ENCODE data around the gene ATG14.
"Not testable (repeated sequence)": the region's sequence is repeated elsewhere in the genome, so short reads cannot be mapped to it uniquely, and the experiment has no call there.

Gene ATG14

GRCh38 chr14:55350461-55350860 is 61.2 kb downstream of the ATG14 start:
- DNase-seq = no peak

GRCh38 chr14:55349565-55349964 is 62.1 kb downstream of the ATG14 start:
- DNase-seq = no peak

DNA sequence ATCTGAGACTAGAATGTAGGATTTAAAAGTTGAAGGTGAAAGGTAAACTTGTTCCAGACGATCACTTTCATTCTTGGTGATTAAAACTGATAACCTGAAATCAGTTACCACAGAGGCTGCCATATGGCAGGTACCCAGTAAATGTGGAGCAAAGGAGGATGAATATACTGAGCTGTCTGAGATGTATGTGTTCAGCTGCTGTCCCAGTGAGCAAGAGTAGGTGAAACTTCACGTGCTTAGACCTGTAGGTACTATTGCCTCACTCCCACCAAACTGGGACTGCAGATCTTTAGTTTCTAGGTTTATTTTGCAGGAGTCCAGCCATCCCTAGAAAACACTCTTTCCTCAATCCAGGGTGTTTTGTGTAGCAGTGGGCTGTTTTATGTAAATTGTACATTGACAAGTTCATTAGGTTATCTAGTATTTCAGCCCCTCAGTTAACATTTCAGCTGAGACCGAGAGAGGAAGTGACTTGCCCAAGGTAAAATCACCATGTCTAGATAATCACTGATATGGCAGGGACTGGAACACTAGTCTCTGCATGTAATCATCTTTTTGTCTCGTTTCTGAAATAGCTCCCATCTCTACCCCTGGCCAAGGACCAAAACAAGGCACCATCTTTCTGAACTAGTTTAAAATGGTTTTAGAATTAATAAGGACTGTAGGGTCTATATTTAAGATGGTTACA is 62.7 kb downstream of the ATG14 start:
- no peak for DNase-seq

GRCh38 chr14:55347748-55348147 is 63.9 kb downstream of the ATG14 start:
- no peak for DNase-seq

GRCh38 chr14:55347040-55347439 is 64.6 kb downstream of the ATG14 start:
- DNase-seq = no peak

GRCh38 chr14:55344582-55345163 is 67.0 kb downstream of the ATG14 start:
- DNase-seq = not testable (repeated sequence)

DNA sequence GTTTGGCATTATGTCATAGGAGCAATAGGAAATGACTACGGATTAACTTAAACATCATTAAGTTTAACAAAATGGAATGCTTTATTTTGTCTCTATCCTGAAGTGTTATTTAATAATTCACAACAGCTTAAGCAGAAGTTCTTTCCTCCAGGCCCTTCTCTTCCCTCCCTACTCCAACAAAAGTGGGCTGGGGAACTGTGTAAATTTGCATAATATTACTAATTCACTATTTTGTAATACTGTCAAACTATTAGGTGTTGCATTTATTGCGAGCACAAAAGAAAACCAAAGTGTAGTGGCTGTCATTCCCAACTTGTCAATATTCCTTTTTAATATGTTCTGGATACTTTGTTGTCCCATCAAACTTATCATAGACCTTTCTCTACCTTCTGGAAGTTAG is 69.8 kb downstream of the ATG14 start:
- DNase-seq = peak; percentile 33

- no peak for DNase-seq
Observed at GRCh38 chr14:55340482-55340881, 71.1 kb downstream of the ATG14 start.

- DNase-seq = no peak
Observed at GRCh38 chr14:55339770-55340169, 71.9 kb downstream of the ATG14 start.

DNA sequence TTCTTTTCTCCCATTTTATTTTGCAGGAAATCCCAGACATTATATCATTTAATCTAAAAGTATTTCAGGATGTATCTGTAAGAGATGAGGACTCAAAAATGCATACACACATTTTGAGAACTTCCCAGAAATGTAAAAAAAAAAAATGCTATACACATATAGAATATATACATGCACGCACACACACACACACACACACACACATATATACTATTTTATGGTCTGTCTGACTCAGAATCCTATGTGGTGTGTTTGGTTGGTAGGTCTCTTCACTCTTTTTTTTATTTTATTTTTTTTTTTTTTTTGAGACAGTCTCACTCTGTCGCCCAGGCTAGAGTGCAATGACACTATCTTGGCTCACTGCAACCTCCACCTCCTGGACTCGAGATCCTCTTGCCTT is 74.9 kb downstream of the ATG14 start:
- DNase-seq = no peak

DNA sequence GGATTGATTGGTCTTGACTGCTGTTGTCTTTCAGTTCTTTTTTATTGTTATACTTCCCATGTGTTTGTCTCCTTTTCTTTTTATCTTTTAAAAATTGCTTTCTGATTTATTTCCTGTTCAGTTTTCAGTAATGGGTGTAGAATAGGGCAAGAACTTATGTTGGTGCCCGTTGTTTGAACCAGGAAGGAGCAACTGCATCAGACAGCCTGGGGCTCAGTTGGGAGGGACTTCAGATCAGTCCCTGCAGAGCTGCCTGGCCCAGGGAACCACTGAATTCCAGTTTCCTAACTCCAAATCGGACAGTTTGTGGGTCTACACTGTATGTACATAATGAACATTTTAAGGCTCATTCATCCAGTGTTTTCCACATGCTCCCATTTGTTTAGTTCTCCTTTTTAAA is 75.5 kb downstream of the ATG14 start:
- no peak for DNase-seq

DNA sequence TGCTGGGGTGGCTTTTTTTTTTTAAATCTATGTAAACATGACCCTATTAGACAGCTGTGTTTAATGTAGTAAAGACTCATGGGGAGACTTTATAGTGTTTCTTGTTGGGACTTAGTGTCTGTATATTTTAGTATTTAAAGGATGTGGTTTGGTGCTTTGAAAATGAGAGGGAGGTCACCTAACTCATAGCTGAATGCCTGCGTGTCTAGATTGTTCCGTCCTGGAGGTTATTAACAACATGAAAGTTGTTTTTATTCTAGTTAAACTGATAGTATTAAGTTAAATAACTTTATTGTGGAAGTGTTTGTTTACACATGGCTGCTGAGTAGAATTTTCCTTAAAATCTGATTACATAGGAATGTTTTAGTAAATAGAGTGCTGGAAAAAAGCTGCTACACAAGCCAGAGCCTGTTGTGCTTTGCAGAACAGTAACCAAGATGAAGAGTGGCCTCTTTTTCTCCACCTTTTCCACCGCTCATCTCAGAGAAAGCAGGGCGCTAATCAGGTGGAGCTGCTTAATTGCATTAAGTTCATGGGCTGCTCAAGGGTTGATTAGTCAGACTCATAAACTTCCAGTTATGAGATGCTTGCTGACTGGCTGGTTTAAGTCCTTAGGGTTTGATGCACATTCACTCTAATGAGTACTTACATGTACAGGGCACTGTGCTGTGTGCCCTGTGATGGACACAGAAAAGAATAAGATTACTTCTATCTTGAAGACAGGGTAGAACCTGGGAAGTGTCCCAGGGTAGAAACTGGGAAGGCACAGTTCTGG is 77.7 kb downstream of the ATG14 start:
- DNase-seq = no peak

DNA sequence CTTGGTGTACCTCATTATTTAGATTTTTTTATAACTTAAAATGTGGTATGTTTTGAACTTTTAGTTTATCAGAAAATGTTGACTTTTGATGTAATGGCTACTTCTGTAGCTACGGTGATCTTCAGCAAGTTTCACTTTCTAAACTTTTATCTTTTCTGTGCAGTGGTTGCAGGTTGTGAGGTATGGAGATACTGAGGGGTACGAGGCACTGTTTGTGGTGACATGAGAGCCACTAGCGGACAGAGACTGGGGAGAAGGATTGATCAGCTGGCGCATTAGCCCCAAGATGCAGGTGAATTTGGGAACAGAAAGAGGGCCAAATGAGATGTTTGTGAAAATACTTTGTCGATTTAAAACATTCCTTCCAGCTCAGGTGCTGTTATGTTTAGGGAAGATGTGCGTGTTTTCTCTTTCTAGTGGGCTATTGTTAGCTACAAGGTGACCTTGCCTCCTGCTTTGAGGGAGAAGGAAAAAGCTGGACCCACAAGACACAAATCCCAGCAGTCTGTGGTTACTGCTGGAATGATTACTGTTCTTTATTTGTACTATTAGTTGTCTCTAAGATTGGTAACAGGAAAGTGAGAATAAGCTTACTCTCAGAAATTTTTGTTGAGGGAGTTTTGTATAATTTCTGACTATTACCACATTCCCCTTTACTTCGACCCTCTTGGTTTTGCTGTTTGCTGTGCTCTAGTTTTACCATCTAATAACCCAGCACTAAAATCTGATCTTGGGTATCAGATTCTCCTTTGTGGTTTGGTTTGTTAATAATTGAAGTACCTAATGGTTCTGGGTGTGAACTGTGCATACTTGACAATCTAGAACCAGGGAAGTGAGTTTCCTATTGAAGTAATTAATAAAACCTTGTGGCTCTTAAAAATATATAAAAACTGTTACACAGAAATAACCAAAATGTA is 78.7 kb downstream of the ATG14 start:
- no peak for DNase-seq

- DNase-seq = no peak
Observed at GRCh38 chr14:55329999-55330710, 81.5 kb downstream of the ATG14 start.

GRCh38 chr14:55328317-55328716 is 83.3 kb downstream of the ATG14 start:
- no peak for DNase-seq

- no peak for DNase-seq
Observed at GRCh38 chr14:55327179-55327578, 84.5 kb downstream of the ATG14 start.

GRCh38 chr14:55324812-55325211 is 86.8 kb downstream of the ATG14 start:
- DNase-seq = no peak

DNA sequence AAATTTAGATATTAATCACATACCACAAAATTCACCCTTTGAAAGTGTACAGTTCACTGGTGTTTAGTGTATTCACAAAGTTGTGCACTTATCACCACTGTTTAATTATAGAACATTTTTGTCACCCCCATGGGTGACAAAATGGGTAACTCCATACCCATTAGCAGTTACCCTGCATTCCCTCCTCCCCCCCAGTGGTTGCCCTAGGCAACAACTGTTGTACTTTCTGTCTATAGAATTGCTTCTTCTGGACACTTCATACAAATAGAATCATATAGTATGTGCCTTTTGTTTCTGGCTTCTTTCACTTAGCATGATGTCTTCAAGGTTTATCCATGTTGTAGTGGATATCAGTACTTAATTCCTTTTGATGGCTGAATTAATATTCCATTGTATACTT is 87.7 kb downstream of the ATG14 start:
- DNase-seq = no peak

DNA sequence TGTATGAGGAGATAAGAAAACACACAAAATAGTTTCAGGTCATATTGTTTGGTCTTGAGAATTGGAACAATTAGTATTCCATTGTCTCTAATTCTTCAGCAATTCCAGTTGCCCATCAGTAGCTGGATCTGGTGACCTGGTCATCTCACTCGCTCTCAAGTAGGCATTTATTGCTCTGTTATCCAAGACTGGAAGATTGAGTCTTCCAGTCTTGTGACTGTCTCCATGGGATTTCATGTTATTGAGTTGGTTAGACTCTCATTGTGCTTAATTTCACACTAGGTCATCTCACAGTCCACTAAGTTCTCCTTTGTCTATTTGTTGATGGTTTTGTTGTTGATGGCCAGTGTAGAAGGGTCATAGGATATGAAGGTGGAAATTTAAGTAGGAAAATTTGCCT is 92.9 kb downstream of the ATG14 start:
- DNase-seq = no peak

DNA sequence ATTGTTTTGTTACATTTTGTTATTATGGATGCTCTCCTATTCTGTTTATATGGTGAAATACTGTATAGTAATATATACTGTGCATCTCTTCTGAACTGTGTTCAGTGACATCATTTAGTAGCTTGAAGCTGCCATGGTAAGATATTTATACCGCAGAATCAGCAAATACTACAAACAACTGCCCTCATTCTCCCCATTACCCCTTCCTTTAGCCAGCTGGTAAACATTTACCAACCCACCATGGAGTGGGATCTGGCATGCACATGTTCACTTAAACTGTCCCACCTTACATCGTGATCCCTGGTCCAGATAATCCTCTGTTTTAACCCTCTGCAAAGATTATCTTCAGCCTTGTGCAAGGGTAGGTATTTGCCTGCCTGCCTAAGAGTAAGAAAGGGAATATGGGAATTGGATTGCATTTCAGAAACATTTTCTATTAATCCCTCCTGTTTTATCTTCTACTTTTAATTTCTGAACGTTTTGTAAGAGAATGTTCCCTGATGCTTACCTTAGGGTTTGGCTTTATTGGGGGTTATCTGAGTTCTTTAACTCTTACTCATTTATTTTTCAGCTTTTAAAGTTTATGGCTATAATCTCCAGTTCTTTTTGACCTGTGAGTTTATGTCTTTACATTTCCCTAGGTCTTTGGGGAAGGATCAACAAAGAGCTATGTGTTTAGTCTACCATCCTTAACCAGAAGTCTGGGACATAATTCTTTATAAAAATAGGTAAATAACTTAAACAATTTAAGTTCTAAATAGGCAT is 93.9 kb downstream of the ATG14 start:
- no peak for DNase-seq

- DNase-seq = no peak
Observed at GRCh38 chr14:55316564-55316963, 95.1 kb downstream of the ATG14 start.

Measured in suppressor macrophage treated with lipopolysaccharide for 4 hours (primary cell).